ENCODE results near the gene POU4F2. TPM values are rescaled to one million over a fixed set of nuclear protein-coding genes. Genes with fewer than 3 reads are reported as not detected.

POU4F2 gene
- total and polyA plus RNA-seq, 2 donors (not counting 3 experiments of a cell fraction or from before 2014, with no cell fraction given), result not detected

GRCh38 chr4:146650034-146650433, 11.3 kb downstream of the POU4F2 start:
- intact Hi-C loops (cut with micrococcal nuclease), result no loop called here
- BruUV-seq (replicated peaks), result no TSS peak
- dilution Hi-C loops (cut with MboI; ENCODE audit: extremely low pct_ligation_motif_present, low sequenced_read_pairs), result no loop called here

GRCh38 chr4:146654687-146655520, 16.2 kb downstream of the POU4F2 start:
- FAIRE-seq (no peak), DNase-seq (ENCODE audit: low read depth, low spot score) (peak; percentile 24)
- BruUV-seq (replicated peaks), result no TSS peak

More at GRCh38 chr4:146650034-146650433, 11.3 kb downstream of the POU4F2 start:
- H3K4me3 ChIP-seq (replicated peaks in 1 of 3; ENCODE audit: insufficient read depth in 1 of 3, low read depth in 1 of 3, low read length in 3 of 3), result no peak overlapping the region
- no peaks in the 10 kb centered on the region for H3K36me3 ChIP-seq (ENCODE audit: control insufficient read depth in 2 of 2, extremely low read depth in 1 of 2, insufficient read depth in 2 of 2, low read length in 2 of 2)
- no peaks in the 10 kb centered on the region for H3K9me3 ChIP-seq (replicated peaks; ENCODE audit: control insufficient read depth, insufficient read depth, low read length)
- H3K79me2 ChIP-seq (ENCODE audit: control insufficient read depth, insufficient read depth, low read length), result no peaks in the 10 kb centered on the region
- peaks cover 84 to 97% of the 10 kb centered on the region in 2 experiments for H3K27me3 ChIP-seq (ENCODE audit: control insufficient read depth in 2 of 2, insufficient read depth in 2 of 2, low read length in 2 of 2)
- peaks cover 6% of the 10 kb centered on the region for H3K4me1 ChIP-seq (ENCODE audit: control insufficient read depth, extremely low read depth, insufficient read depth, low read length)
- ChIA-PET CTCF (no interaction called here), POLR2A (no interaction called here)
- no peaks in the 10 kb centered on the region for H4K20me1 ChIP-seq (replicated peaks; ENCODE audit: control insufficient read depth, extremely low read depth, insufficient read depth, low read length)
- H3K9me1 ChIP-seq (replicated peaks; ENCODE audit: control insufficient read depth, extremely low read depth, insufficient read depth, low read length), result no peaks in the 10 kb centered on the region
- H3K4me2 ChIP-seq (ENCODE audit: insufficient read depth, low read length), result no peak overlapping the region
- no peak overlapping the region for H3K27ac ChIP-seq (ENCODE audit: insufficient read depth, low read depth, low read length)
- no peak overlapping the region for H2AFZ ChIP-seq (ENCODE audit: low read depth, low read length)
- no peak overlapping the region for H3K9ac ChIP-seq (replicated peaks; ENCODE audit: extremely low read depth, insufficient read depth, low read length)
- DNase-seq (ENCODE audit: low read depth, low spot score) (no peak), FAIRE-seq (no peak)
- TF ChIP-seq FOS (IDR thresholded peaks at IDR 0.05; ENCODE audit: borderline replicate concordance, insufficient read depth, low read length) (no peak), POLR2AphosphoS5 (IDR thresholded peaks at IDR 0.05; ENCODE audit: insufficient read depth, low read depth, low read length) (no peak), GATA2 (IDR thresholded peaks at IDR 0.05; ENCODE audit: insufficient read depth, insufficient read length, low read depth, low read length) (no peak), EZH2 (IDR thresholded peaks at IDR 0.05; ENCODE audit: borderline replicate concordance, low read depth, low read length, severe bottlenecking) (no peak)

More at GRCh38 chr4:146654687-146655520, 16.2 kb downstream of the POU4F2 start:
- Histone ChIP-seq H3K4me3 (replicated peaks in 1 of 3; ENCODE audit: insufficient read depth in 1 of 3, low read depth in 1 of 3, low read length in 3 of 3) (peak overlapping the region; percentile 18 to 61 (median 30)), H3K9me1 (replicated peaks; ENCODE audit: control insufficient read depth, extremely low read depth, insufficient read depth, low read length) (no peaks in the 10 kb centered on the region), H3K27me3 (ENCODE audit: control insufficient read depth in 2 of 2, insufficient read depth in 2 of 2, low read length in 2 of 2) (peaks cover 64 to 66% of the 10 kb centered on the region in 2 experiments), H4K20me1 (replicated peaks; ENCODE audit: control insufficient read depth, extremely low read depth, insufficient read depth, low read length) (no peaks in the 10 kb centered on the region), H3K4me1 (ENCODE audit: control insufficient read depth, extremely low read depth, insufficient read depth, low read length) (peaks cover 8% of the 10 kb centered on the region), H3K27ac (ENCODE audit: insufficient read depth, low read depth, low read length) (no peak overlapping the region), H3K4me2 (ENCODE audit: insufficient read depth, low read length) (peak overlapping the region; percentile 88), H2AFZ (ENCODE audit: low read depth, low read length) (no peak overlapping the region), H3K9me3 (replicated peaks; ENCODE audit: control insufficient read depth, insufficient read depth, low read length) (no peaks in the 10 kb centered on the region), H3K79me2 (ENCODE audit: control insufficient read depth, insufficient read depth, low read length) (no peaks in the 10 kb centered on the region), H3K9ac (replicated peaks; ENCODE audit: extremely low read depth, insufficient read depth, low read length) (no peak overlapping the region), H3K36me3 (ENCODE audit: control insufficient read depth in 2 of 2, extremely low read depth in 1 of 2, insufficient read depth in 2 of 2, low read length in 2 of 2) (no peaks in the 10 kb centered on the region)
- CTCF ChIA-PET, result no interaction called here
- dilution Hi-C loops (cut with MboI; ENCODE audit: extremely low pct_ligation_motif_present, low sequenced_read_pairs), result no loop called here
- intact Hi-C loops (cut with micrococcal nuclease), result loop anchor here (5.0 kb wide), 1 partner anchor 313 kb away; no protein-coding TSS in a partner anchor
- TF ChIP-seq GATA2 (IDR thresholded peaks at IDR 0.05; ENCODE audit: insufficient read depth, insufficient read length, low read depth, low read length) (no peak), EZH2 (IDR thresholded peaks at IDR 0.05; ENCODE audit: borderline replicate concordance, low read depth, low read length, severe bottlenecking) (peak; percentile 83), MYC (IDR thresholded peaks at IDR 0.05; ENCODE audit: low read depth, low read length) (no peak), POLR2AphosphoS5 (IDR thresholded peaks at IDR 0.05; ENCODE audit: insufficient read depth, low read depth, low read length) (no peak), FOS (IDR thresholded peaks at IDR 0.05; ENCODE audit: borderline replicate concordance, insufficient read depth, low read length) (no peak), POLR2A (IDR thresholded peaks at IDR 0.05; ENCODE audit: low read depth, low read length) (no peak), JUN (IDR thresholded peaks at IDR 0.05; ENCODE audit: borderline replicate concordance, insufficient read depth, insufficient read length, low read depth) (no peak)
- TF ChIP-seq, protein P1, sequence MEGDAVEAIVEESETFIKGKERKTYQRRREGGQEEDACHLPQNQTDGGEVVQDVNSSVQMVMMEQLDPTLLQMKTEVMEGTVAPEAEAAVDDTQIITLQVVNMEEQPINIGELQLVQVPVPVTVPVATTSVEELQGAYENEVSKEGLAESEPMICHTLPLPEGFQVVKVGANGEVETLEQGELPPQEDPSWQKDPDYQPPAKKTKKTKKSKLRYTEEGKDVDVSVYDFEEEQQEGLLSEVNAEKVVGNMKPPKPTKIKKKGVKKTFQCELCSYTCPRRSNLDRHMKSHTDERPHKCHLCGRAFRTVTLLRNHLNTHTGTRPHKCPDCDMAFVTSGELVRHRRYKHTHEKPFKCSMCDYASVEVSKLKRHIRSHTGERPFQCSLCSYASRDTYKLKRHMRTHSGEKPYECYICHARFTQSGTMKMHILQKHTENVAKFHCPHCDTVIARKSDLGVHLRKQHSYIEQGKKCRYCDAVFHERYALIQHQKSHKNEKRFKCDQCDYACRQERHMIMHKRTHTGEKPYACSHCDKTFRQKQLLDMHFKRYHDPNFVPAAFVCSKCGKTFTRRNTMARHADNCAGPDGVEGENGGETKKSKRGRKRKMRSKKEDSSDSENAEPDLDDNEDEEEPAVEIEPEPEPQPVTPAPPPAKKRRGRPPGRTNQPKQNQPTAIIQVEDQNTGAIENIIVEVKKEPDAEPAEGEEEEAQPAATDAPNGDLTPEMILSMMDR (IDR thresholded peaks at IDR 0.05; ENCODE audit: extremely low read depth in 1 of 2, insufficient read depth in 1 of 2, low read depth in 1 of 2, low read length in 2 of 2), result peak in 1 of 2 donors; percentile 22
- POLR2A ChIA-PET, result no interaction called here
